Sigmoid colon (tissue), 4 donors: ENCODE data around the gene CEP43.

Experiments used
- EP300 ChIP-seq, 4 donors: sonication (generic); formaldehyde crosslinking; IDR thresholded peaks; one replicate each; pipeline ENCODE4 v1.6.1; 2017; ENCODE audit warnings: antibody characterized with exemption in 4 of 4
- POLR2A ChIP-seq, 2 donors: fragments of 450-650 bp; IDR thresholded peaks; one replicate each; pipeline ENCODE4 v1.6.1; 2016; ENCODE audit warnings: antibody characterized with exemption in 2 of 2, mild to moderate bottlenecking in 2 of 2, moderate library complexity in 2 of 2
- POLR2AphosphoS5 ChIP-seq, 4 donors: sonication (generic); formaldehyde crosslinking; IDR thresholded peaks; one replicate each; pipeline ENCODE4 v1.6.1; 2017; ENCODE audit warnings: antibody characterized with exemption in 4 of 4
- TF ChIP-seq, protein P1 (sequence below), 4 experiments: fragments of 450-650 bp in 3 of 4; fragments of 200-600 bp in 1 of 4; IDR thresholded peaks; one replicate each; pipeline ENCODE4 v1.5.1; 2016 to 2019; ENCODE audit warnings: antibody characterized with exemption in 4 of 4, mild to moderate bottlenecking in 3 of 4, moderate library complexity in 2 of 4

DNA sequence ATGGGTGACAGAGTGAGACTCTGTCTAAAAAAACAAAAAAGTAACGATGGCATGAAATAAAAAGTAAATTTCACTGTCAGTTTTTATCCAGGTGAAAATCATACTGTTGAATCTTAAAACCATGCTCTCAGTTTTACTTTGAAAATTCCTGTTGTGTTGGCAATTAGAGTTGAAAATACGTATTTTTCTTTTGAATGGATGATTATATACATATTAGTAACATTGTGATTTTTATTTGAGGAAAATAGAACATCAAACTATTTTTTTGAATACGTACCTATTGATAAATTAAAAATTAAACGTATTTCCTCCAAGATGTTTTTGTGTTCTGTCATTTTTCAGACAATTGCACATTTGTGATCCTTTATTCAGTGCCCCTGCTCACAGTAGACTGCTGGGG, 14.7 kb downstream of the CEP43 start:
- TF ChIP-seq, protein P1, sequence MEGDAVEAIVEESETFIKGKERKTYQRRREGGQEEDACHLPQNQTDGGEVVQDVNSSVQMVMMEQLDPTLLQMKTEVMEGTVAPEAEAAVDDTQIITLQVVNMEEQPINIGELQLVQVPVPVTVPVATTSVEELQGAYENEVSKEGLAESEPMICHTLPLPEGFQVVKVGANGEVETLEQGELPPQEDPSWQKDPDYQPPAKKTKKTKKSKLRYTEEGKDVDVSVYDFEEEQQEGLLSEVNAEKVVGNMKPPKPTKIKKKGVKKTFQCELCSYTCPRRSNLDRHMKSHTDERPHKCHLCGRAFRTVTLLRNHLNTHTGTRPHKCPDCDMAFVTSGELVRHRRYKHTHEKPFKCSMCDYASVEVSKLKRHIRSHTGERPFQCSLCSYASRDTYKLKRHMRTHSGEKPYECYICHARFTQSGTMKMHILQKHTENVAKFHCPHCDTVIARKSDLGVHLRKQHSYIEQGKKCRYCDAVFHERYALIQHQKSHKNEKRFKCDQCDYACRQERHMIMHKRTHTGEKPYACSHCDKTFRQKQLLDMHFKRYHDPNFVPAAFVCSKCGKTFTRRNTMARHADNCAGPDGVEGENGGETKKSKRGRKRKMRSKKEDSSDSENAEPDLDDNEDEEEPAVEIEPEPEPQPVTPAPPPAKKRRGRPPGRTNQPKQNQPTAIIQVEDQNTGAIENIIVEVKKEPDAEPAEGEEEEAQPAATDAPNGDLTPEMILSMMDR (IDR thresholded peaks at IDR 0.05) = no peak
- TF ChIP-seq EP300 (IDR thresholded peaks at IDR 0.05) = no peak
- TF ChIP-seq POLR2A (IDR thresholded peaks at IDR 0.05) = no peak
- no peak for TF ChIP-seq POLR2AphosphoS5 (IDR thresholded peaks at IDR 0.05)
